ENCODE data around the gene POLN. TPM values are rescaled to one million over a fixed set of nuclear protein-coding genes. Genes with fewer than 3 reads are reported as not detected.

The POLN gene
- total RNA-seq, 4 donors from 2014 or later: 4.7 to 7.3 (median 5.1) TPM

DNA sequence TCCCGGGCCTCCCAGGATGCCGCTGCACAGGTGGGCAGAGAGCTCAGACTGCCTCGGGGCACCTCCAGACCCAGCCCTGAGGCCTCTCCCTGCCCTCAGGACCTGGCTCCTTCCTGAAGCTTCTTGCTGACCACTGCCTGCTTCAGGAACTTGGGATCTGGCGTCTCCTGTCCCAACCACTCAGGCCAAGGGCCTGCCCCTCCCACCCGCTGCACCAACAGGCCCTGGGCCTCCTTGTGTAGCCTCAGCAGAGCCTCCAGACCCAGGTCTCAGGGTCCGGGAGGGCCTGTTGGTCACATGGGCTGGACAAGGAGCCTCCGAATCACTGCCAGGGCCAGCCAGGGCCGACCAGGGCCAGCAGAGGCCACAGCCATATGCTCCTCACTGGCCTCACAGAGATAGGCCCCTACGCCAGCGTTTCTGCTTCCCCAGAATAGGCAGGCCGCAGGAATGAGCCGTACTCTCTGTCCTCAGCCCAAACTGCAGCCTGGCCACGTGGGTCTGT is 17.2 kb upstream of the POLN start:
- TF ChIP-seq, protein P1, sequence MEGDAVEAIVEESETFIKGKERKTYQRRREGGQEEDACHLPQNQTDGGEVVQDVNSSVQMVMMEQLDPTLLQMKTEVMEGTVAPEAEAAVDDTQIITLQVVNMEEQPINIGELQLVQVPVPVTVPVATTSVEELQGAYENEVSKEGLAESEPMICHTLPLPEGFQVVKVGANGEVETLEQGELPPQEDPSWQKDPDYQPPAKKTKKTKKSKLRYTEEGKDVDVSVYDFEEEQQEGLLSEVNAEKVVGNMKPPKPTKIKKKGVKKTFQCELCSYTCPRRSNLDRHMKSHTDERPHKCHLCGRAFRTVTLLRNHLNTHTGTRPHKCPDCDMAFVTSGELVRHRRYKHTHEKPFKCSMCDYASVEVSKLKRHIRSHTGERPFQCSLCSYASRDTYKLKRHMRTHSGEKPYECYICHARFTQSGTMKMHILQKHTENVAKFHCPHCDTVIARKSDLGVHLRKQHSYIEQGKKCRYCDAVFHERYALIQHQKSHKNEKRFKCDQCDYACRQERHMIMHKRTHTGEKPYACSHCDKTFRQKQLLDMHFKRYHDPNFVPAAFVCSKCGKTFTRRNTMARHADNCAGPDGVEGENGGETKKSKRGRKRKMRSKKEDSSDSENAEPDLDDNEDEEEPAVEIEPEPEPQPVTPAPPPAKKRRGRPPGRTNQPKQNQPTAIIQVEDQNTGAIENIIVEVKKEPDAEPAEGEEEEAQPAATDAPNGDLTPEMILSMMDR (IDR thresholded peaks at IDR 0.05): no peak
- DNase-seq (ENCODE audit: low spot score) (peak; percentile 18), ATAC-seq (ENCODE audit: low FRiP score) (no peak)

DNA sequence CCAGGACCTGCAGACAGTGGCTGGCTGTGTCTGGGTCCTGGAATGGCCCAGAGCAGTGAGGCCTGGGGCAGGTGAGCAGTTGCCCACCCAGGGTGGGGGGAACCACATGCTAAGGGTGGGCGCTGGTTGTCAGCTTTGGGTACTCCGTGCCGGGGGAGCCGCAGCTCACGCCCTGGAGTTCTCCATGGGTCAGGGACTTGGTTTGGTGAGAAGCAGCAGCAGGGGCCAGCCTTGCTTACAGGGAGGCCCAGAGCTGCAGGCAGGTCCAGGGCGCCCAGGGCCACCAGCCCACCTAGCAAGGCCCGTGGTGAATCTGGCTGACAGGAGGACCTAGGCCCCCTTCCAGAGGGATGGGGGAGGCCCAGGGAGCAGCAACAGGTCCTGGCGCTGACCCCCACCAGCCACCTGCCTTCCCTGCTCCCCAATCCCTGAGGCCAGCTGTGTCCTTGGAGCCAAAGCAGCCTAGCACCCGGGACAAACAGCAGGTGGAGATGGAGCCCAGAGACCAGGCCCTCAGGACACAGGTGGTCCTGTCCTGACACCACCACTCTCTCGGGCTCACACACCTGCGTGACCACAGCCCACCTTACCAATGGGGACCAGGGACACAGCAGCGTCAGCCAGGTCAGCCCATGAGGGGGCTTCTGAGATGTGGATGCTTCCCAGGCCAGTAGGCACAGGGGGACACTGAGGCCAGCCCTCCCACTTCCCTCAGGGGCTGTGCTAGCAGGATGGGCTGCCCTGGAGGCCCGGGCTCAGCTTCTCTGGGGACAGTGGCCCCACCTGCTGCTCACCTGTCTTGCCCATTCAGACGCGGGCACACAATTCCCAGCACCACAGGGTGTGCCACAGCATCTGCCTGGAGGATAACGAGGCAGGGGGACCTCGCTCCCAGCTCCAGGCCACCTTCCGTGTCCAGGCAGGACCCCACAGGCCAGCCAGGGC is 16.4 kb upstream of the POLN start:
- TF ChIP-seq, protein P1 (IDR thresholded peaks at IDR 0.05): no peak
- DNase-seq (ENCODE audit: low spot score): peak; percentile 18
- ATAC-seq (ENCODE audit: low FRiP score): no peak

DNA sequence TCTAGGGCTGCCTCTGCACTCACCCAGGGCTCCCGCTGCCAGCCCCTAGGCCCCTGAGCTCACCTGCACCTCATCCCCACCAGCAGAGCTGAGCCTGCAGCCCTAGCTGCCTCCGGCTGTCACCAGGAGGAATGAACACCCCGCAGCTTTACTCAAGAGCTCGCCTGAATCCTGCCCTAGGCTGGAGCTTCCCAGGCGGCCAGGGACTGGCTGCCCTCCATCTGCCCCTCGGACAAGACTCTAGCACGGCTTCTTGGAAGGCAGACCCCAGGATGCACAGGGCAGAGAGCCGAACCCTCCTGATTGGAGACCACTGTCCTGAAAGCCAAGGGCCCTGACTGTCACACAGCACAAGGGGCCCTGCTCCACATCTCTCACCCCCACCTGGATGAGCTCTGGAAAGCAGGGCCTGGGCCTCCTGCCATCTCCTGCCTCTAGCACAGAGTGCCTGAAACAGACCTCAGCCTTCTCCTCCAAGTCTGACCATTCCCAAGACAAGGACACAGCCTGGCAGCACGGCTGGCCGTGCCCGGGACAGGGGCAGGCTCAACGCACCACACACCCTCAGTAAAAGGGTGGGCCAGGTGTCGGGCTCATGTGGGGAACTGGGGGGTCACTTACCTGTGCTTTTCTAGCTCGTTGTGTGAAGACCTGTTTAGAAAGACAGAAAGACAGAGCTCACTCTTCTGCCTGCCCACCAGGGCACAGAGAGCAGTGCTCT is 15.6 kb upstream of the POLN start:
- TF ChIP-seq, protein P1 (IDR thresholded peaks at IDR 0.05): no peak
- DNase-seq (ENCODE audit: low spot score) (peak; percentile 21), ATAC-seq (ENCODE audit: low FRiP score) (no peak)

DNA sequence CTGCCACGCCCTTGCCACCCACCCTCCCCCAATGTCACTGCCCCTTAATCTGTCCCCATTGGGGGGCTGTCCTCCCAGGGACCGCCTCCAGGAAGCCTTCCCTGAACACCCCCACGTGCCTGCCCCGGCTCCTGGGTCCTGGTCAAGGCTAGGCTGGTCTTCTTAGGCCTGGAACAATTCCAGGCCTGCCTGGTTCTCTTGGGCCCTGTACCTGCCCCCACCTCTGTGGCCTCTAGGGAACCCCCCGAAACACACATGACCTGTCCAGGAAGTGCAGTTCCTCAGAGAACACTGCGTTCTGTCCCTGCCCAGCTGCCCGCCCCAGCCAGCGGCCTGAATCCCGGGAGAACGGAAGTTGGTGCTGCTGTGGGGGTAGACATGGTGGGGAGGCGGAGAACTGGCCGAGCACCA is 14.9 kb upstream of the POLN start:
- DNase-seq (ENCODE audit: low spot score): peak; percentile 11
- TF ChIP-seq, protein P1 (IDR thresholded peaks at IDR 0.05): no peak
- no peak for ATAC-seq (ENCODE audit: low FRiP score)

DNA sequence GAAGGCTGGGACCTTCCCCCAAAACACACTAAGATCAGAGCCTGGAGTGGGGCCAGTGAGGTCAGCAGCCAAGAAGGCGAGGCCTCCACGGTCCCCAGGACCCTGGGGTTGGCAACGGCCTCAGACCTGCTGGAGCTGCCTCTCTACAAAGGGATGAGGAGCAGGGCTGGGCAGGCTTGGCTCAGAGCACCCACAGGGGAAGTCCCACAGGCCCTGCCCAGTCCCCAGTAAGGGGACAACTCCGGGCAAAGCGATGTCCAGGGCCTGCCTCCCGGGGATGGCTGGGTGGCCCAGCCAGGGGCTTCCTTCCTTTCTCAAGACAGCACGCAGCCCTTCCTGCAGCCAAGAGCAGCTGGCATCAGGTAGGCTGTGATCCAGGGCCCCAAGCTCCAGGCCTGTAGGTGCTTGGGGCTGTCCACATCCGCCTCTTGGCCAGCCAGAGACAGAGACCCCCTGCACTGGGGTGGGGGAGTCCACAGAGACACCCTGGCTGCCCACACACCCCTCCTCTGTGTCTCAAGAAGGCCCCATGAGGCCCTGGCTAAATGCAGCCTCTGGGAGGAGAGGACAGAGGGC is 14.3 kb upstream of the POLN start:
- TF ChIP-seq, protein P1 (IDR thresholded peaks at IDR 0.05): no peak
- DNase-seq (ENCODE audit: low spot score) (peak; percentile 21), ATAC-seq (ENCODE audit: low FRiP score) (no peak)

DNA sequence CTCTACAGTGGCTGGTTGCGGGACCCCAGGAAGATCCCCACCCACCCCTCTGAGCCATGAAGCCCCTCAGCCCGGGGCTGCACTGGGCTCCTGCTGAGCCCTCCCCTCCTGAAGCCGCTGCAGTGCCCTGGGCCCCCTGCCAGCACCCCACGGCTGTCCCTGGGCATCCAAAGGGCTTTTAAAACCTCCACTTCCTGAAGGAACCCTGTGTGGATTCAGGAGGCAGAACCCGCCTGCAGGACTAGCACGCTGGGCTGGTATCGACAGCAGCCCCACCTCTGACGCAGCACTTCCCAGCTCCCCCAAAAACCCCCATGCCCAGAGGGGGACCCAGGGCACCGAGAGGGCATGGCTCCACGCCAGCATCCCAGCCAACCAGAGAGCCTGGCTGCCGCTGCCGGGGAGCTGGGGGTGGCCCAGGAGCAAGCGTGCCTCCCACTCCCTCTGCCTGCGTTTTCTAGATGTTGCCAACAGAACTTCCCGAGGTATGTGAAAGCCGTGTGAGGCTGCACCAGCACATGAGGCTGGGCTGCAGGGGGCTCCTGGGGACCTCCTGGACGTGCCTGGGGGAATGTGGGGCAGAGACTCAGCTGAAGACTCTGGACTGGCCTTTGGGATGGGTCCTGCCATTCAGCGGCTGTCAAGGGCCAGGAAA is 13.7 kb upstream of the POLN start:
- DNase-seq (ENCODE audit: low spot score) (peak; percentile 28), ATAC-seq (ENCODE audit: low FRiP score) (peak; percentile 41)
- TF ChIP-seq, protein P1 (IDR thresholded peaks at IDR 0.05): no peak
